Mesenchymal stem cell (in vitro differentiated cells and primary cell): ENCODE measurements around the gene FOXP1.

ENCODE experiments used
- DNase-seq: peaks from one replicate; pipeline ENCODE4 v3.0.0-alpha.2; 2013
- H2AFZ ChIP-seq: one replicate; pipeline ENCODE4 v1.6.1; 2013; ENCODE audit warnings: low read depth, mild to moderate bottlenecking, control low read depth, inconsistent platforms, low read length, moderate library complexity
- H2AK5ac ChIP-seq: 2 replicates; pipeline ENCODE4 v1.6.1; 2013; ENCODE audit warnings: low read length, moderate library complexity, mild to moderate bottlenecking, inconsistent platforms; ENCODE audit not compliant: severe bottlenecking
- H2BK120ac ChIP-seq: one replicate; pipeline ENCODE4 v1.6.1; 2013; ENCODE audit warnings: low read depth, mild to moderate bottlenecking, inconsistent platforms, low read length, moderate library complexity
- H2BK12ac ChIP-seq, 2 experiments: one replicate each; pipeline ENCODE4 v1.6.1; 2013; ENCODE audit warnings: inconsistent platforms in 2 of 2, low read length in 2 of 2, mild to moderate bottlenecking in 2 of 2, moderate library complexity in 2 of 2, control low read depth in 1 of 2
- H2BK15ac ChIP-seq: one replicate; pipeline ENCODE4 v1.6.1; 2013; ENCODE audit warnings: mild to moderate bottlenecking, low read depth, inconsistent platforms; ENCODE audit not compliant: poor library complexity, severe bottlenecking
- H2BK5ac ChIP-seq: 2 replicates; pipeline ENCODE4 v1.6.1; 2013; ENCODE audit warnings: low read depth, mild to moderate bottlenecking, low read length, control low read depth, inconsistent platforms; ENCODE audit not compliant: poor library complexity, severe bottlenecking
- H3K14ac ChIP-seq, 2 experiments: one replicate each; pipeline ENCODE4 v1.6.1; 2013; ENCODE audit warnings: inconsistent platforms in 2 of 2, low read length in 2 of 2, control low read depth in 1 of 2, mild to moderate bottlenecking in 1 of 2, moderate library complexity in 1 of 2
- H3K18ac ChIP-seq, 2 experiments: one replicate each; pipeline ENCODE4 v1.6.1; 2013; ENCODE audit warnings: inconsistent platforms in 2 of 2, low read length in 2 of 2, control low read depth in 1 of 2, low read depth in 1 of 2, mild to moderate bottlenecking in 1 of 2
- H3K23ac ChIP-seq, 2 experiments: one replicate each; pipeline ENCODE4 v1.6.1; 2013; ENCODE audit warnings: inconsistent platforms in 2 of 2, low read length in 2 of 2, mild to moderate bottlenecking in 2 of 2, moderate library complexity in 2 of 2, control low read depth in 1 of 2
- H3K27ac ChIP-seq: 2 replicates; pipeline ENCODE4 v1.5.1; 2013; ENCODE audit warnings: mild to moderate bottlenecking, moderate library complexity, low read length, control low read depth, inconsistent platforms; ENCODE audit not compliant: poor library complexity, severe bottlenecking
- H3K27me3 ChIP-seq, 2 experiments: 2 replicates each; pipeline versions ENCODE4 v1.6.1 to v1.7.0; 2013; ENCODE audit warnings: low read length in 2 of 2, mild to moderate bottlenecking in 2 of 2, moderate library complexity in 2 of 2, control low read depth in 1 of 2, inconsistent platforms in 1 of 2; ENCODE audit not compliant: control insufficient read depth in 1 of 2, insufficient read depth in 1 of 2
- H3K36me3 ChIP-seq, 2 experiments: 2 replicates each; pipeline versions ENCODE4 v1.6.1 to v1.7.0; 2013; ENCODE audit warnings: low read length in 2 of 2, control low read depth in 1 of 2, inconsistent platforms in 1 of 2, low read depth in 1 of 2, mild to moderate bottlenecking in 1 of 2; ENCODE audit not compliant: insufficient read depth in 2 of 2, control insufficient read depth in 1 of 2
- H3K4ac ChIP-seq, 2 experiments: one replicate each; pipeline ENCODE4 v1.6.1; 2013; ENCODE audit warnings: inconsistent platforms in 2 of 2, low read length in 2 of 2, mild to moderate bottlenecking in 2 of 2, moderate library complexity in 2 of 2, control low read depth in 1 of 2, low read depth in 1 of 2
- H3K4me1 ChIP-seq: 2 replicates; pipeline ENCODE4 v1.6.1; 2013; ENCODE audit warnings: low read depth, low read length, control low read depth; ENCODE audit not compliant: control insufficient read depth, insufficient read depth
- H3K4me2 ChIP-seq: 2 replicates; pipeline ENCODE4 v1.6.1; 2013; ENCODE audit warnings: low read length, mild to moderate bottlenecking, inconsistent platforms; ENCODE audit not compliant: poor library complexity, severe bottlenecking
- H3K4me3 ChIP-seq, 2 experiments: 2 replicates each; pipeline versions ENCODE4 v1.5.1 to v1.7.0; 2013; ENCODE audit warnings: low read length in 2 of 2, mild to moderate bottlenecking in 2 of 2, control low read depth in 1 of 2, low read depth in 1 of 2; ENCODE audit not compliant: insufficient read depth in 1 of 2
- H3K79me1 ChIP-seq: replicated peaks from 2 replicates; pipeline ENCODE4 v1.6.1; 2013; ENCODE audit warnings: mild to moderate bottlenecking, control low read depth, low read length, inconsistent platforms; ENCODE audit not compliant: poor library complexity, severe bottlenecking
- H3K9ac ChIP-seq: 2 replicates; pipeline ENCODE4 v1.7.0; 2013; ENCODE audit warnings: mild to moderate bottlenecking, low read length, moderate library complexity
- H3K9me3 ChIP-seq: 2 replicates; pipeline ENCODE4 v1.7.0; 2013; ENCODE audit warnings: mild to moderate bottlenecking, low read length; ENCODE audit not compliant: control insufficient read depth
- H4K8ac ChIP-seq: one replicate; pipeline ENCODE4 v1.6.1; 2013; ENCODE audit warnings: inconsistent platforms, mild to moderate bottlenecking, low read length, moderate library complexity
- H4K91ac ChIP-seq: one replicate; pipeline ENCODE4 v1.6.1; 2013; ENCODE audit warnings: mild to moderate bottlenecking, low read length, inconsistent platforms
- WGBS: methylation state at CpG from one replicate; pipeline ENCODE4 v1.1.7; 2013; ENCODE audit warnings: mixed read lengths; 5-methylcytosine and 5-hydroxymethylcytosine counted together

Gene FOXP1

DNA sequence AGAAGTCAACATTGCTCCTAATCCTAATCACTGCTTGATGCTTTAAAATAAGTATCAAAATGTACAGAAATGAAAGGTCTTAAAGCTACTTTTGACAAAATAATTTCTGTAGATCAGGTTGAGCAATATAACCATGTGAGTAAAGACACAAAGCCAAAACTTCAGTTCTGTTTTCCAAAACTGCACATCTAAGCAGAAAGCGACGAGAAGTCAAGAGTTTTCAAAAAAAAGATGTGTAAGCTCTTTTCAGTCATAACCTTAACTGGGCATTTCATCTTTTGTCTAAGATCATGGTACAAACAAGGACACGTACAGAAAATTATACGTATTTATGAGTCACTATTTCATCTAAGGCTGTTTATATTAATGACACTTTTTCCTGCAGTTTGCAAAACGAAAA, 608.8 kb downstream of the FOXP1 start:
- no peak overlapping the region for H3K27ac ChIP-seq
- H3K9ac ChIP-seq, result peak overlapping the region; percentile 40
- H2BK15ac ChIP-seq, result no peak overlapping the region
- H3K4ac ChIP-seq, result no peak overlapping the region
- 100% methylated on average over 2 of the region's 5 CpGs for WGBS
- no peak overlapping the region for H3K4me3 ChIP-seq
- H2AFZ ChIP-seq, result no peak overlapping the region
- H3K4me1 ChIP-seq, result peaks cover 2% of the 10 kb centered on the region
- no peaks in the 10 kb centered on the region for H3K27me3 ChIP-seq
- no peak overlapping the region for H4K8ac ChIP-seq
- DNase-seq, result no peak
- no peak overlapping the region for H2AK5ac ChIP-seq
- no peak overlapping the region for H4K91ac ChIP-seq
- no peak overlapping the region for H2BK120ac ChIP-seq
- no peak overlapping the region for H3K14ac ChIP-seq
- H3K23ac ChIP-seq, result no peak overlapping the region
- H3K36me3 ChIP-seq, result peaks cover 36 to 87% of the 10 kb centered on the region in 2 experiments
- no peaks in the 10 kb centered on the region for H3K9me3 ChIP-seq
- H2BK12ac ChIP-seq, result no peak overlapping the region
- H3K79me1 ChIP-seq, result peaks cover 35% of the 10 kb centered on the region
- no peak overlapping the region for H3K4me2 ChIP-seq
- H3K18ac ChIP-seq, result no peak overlapping the region
- H2BK5ac ChIP-seq, result no peak overlapping the region

DNA sequence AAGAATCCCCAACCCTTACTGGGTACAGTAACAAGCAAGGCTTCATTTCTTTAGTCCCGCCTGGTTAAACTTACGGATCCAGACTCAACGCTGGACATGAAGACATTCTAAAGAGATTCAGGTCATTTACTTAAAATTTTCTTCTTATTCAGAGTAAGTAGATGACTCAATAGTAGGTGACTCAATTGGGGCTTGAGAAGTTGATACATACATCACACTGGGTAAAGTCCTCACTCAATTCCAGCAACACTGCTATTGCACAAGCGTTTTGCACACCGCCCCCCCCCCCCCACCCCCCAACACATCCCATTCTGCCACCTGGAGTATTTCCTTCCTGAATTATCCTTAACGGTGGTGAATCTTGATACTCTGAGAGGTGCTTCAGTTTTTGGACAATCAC, 610.0 kb downstream of the FOXP1 start:
- H3K4ac ChIP-seq, result no peak overlapping the region
- no peak overlapping the region for H3K27ac ChIP-seq
- H3K18ac ChIP-seq, result no peak overlapping the region
- peaks cover 33 to 97% of the 10 kb centered on the region in 2 experiments for H3K36me3 ChIP-seq
- no peak overlapping the region for H3K4me3 ChIP-seq
- 92% methylated on average over 2 of the region's 6 CpGs for WGBS
- DNase-seq, result peak; percentile 28
- H2BK5ac ChIP-seq, result no peak overlapping the region
- peaks cover 34% of the 10 kb centered on the region for H3K79me1 ChIP-seq
- H3K9me3 ChIP-seq, result no peaks in the 10 kb centered on the region
- H3K9ac ChIP-seq, result no peak overlapping the region
- H3K4me1 ChIP-seq, result no peaks in the 10 kb centered on the region
- no peaks in the 10 kb centered on the region for H3K27me3 ChIP-seq
- H3K23ac ChIP-seq, result no peak overlapping the region
- no peak overlapping the region for H3K4me2 ChIP-seq
- H2AK5ac ChIP-seq, result no peak overlapping the region
- no peak overlapping the region for H2BK12ac ChIP-seq
- H2BK15ac ChIP-seq, result no peak overlapping the region
- no peak overlapping the region for H2AFZ ChIP-seq
- H4K8ac ChIP-seq, result no peak overlapping the region
- H4K91ac ChIP-seq, result no peak overlapping the region
- no peak overlapping the region for H3K14ac ChIP-seq
- no peak overlapping the region for H2BK120ac ChIP-seq

DNA sequence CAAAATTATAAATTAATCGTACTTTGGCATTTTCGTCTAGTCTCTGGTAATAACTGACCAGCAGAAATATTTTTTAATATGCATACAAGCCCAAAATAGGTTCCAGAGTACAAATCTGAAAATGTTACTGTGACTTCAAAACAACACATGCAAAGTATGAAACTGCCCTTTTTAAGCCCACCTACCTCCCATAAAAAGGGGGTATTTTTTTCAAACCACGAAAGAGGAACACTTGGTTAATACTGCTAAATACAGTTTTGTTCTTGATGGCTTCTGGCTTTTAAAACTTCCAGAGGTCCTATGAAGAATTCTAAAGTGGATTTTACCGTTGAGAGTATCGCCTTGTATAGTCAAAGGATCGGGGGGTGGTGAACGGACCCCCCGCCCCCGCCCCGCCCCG, 610.7 kb downstream of the FOXP1 start:
- no peak overlapping the region for H2AFZ ChIP-seq
- H3K23ac ChIP-seq, result no peak overlapping the region

DNA sequence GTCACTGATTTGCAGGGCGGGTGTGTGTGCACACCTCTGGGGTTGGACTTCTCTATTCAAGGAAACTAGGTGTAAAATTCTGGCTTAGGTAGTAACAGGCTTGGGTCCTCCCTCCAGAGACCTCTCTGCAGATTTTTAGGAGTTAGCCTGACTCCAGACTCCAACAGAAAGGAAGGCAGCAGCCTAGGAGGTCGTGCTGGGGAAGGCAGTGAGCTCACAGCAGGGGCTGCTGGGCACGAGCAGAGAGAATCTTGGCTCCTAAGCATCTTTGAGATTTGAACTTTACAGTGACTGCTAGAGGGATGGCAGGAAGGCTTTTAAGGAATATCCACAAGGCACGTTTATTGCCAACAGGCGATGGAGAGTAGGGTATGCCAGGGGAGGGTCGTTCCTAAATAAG, 612.6 kb downstream of the FOXP1 start:
- H3K27ac ChIP-seq, result no peak overlapping the region
- no peak overlapping the region for H3K23ac ChIP-seq
- H3K4me1 ChIP-seq, result no peaks in the 10 kb centered on the region
- no peak overlapping the region for H2BK15ac ChIP-seq
- no peak overlapping the region for H3K9ac ChIP-seq
- H3K4ac ChIP-seq, result no peak overlapping the region
- H4K91ac ChIP-seq, result no peak overlapping the region
- H3K4me3 ChIP-seq, result no peak overlapping the region
- H3K27me3 ChIP-seq, result no peaks in the 10 kb centered on the region
- H3K14ac ChIP-seq, result no peak overlapping the region
- peaks cover 19 to 97% of the 10 kb centered on the region in 2 experiments for H3K36me3 ChIP-seq
- no peak overlapping the region for H4K8ac ChIP-seq
- H3K18ac ChIP-seq, result no peak overlapping the region
- H2BK120ac ChIP-seq, result no peak overlapping the region
- DNase-seq, result no peak
- no peak overlapping the region for H2BK5ac ChIP-seq
- H3K79me1 ChIP-seq, result peaks cover 29% of the 10 kb centered on the region
- no peak overlapping the region for H2AFZ ChIP-seq
- WGBS, result 83% methylated on average over 6 of the region's 6 CpGs
- no peaks in the 10 kb centered on the region for H3K9me3 ChIP-seq
- H2AK5ac ChIP-seq, result no peak overlapping the region
- H2BK12ac ChIP-seq, result no peak overlapping the region
- peak overlapping the region; percentile 17 for H3K4me2 ChIP-seq

More for the DNA sequence above, 610.7 kb downstream of the FOXP1 start:
- Histone ChIP-seq H2BK5ac (no peak overlapping the region), H3K4me1 (no peaks in the 10 kb centered on the region), H2BK15ac (no peak overlapping the region), H2AK5ac (no peak overlapping the region), H3K4me2 (no peak overlapping the region), H3K36me3 (peaks cover 29 to 97% of the 10 kb centered on the region in 2 experiments), H3K27ac (no peak overlapping the region), H3K9ac (no peak overlapping the region), H3K79me1 (peaks cover 31% of the 10 kb centered on the region), H3K27me3 (no peaks in the 10 kb centered on the region), H2BK120ac (no peak overlapping the region), H3K18ac (no peak overlapping the region), H3K4me3 (no peak overlapping the region), H3K9me3 (no peaks in the 10 kb centered on the region), H3K4ac (no peak overlapping the region), H3K14ac (no peak overlapping the region), H4K8ac (no peak overlapping the region), H2BK12ac (no peak overlapping the region), H4K91ac (no peak overlapping the region)
- WGBS, result 98% methylated on average over 11 of the region's 11 CpGs
- no peak for DNase-seq
